HepG2 (cell line): ENCODE data around the gene EPB41L1. TPM values are rescaled to one million over a fixed set of nuclear protein-coding genes. Genes with fewer than 3 reads are reported as not detected.

Source experiments
- AHDC1 ChIP-seq: sonication (generic); formaldehyde crosslinking; IDR thresholded peaks from 2 replicates; pipeline ENCODE4 v1.5.1; 2020; ENCODE audit warnings: mild to moderate bottlenecking, missing genetic modification reagents, borderline replicate concordance
- ARHGAP35 ChIP-seq: sonication (generic); formaldehyde crosslinking; IDR thresholded peaks from 2 replicates; pipeline ENCODE4 v1.9.0; 2022; ENCODE audit warnings: mild to moderate bottlenecking, inconsistent platforms, moderate library complexity, missing genetic modification reagents, borderline replicate concordance
- ARID4A ChIP-seq: sonication (generic); formaldehyde crosslinking; IDR thresholded peaks from 2 replicates; pipeline ENCODE4 v1.5.0; 2020; ENCODE audit warnings: mild to moderate bottlenecking, missing genetic modification reagents, borderline replicate concordance
- HDAC6 ChIP-seq: fragments of 200-600 bp; sonication (generic); IDR thresholded peaks from 2 replicates; pipeline ENCODE4 v1.7.0; 2017; ENCODE audit warnings: mild to moderate bottlenecking, antibody characterized with exemption, low read length, low read depth
- HMGXB4 ChIP-seq, 2 experiments: sonication (generic) in 1 of 2; formaldehyde crosslinking in 1 of 2; IDR thresholded peaks; 2 replicates each; pipeline versions ENCODE4 v1.4.0 to v1.6.1; 2018 to 2020; ENCODE audit warnings: missing genetic modification reagents in 2 of 2, borderline replicate concordance in 1 of 2, low read depth in 1 of 2, mild to moderate bottlenecking in 1 of 2, missing biosample characterization in 1 of 2
- JARID2 ChIP-seq: sonication (generic); formaldehyde crosslinking; IDR thresholded peaks from 2 replicates; pipeline ENCODE4 v1.8.1; 2023; ENCODE audit warnings: missing genetic modification reagents, inconsistent platforms; ENCODE audit not compliant: insufficient replicate concordance
- RFX5 ChIP-seq: IDR thresholded peaks from 2 replicates; pipeline ENCODE4 v1.6.1; 2011; ENCODE audit warnings: low read depth, low read length, improper control_type of control experiment
- STAG1 ChIP-seq: sonication (generic); formaldehyde crosslinking; IDR thresholded peaks from 2 replicates; pipeline ENCODE4 v1.4.0; 2020; ENCODE audit warnings: missing genetic modification reagents
- UBTF ChIP-seq: sonication (generic); formaldehyde crosslinking; IDR thresholded peaks from 2 replicates; pipeline ENCODE4 v1.4.0; 2020; ENCODE audit warnings: mild to moderate bottlenecking, missing genetic modification reagents
- ZNF235 ChIP-seq: sonication (generic); formaldehyde crosslinking; IDR thresholded peaks from 2 replicates; pipeline ENCODE4 v1.8.1; 2023; ENCODE audit warnings: mild to moderate bottlenecking, missing genetic modification reagents, borderline replicate concordance
- ZNF256 ChIP-seq: sonication (generic); formaldehyde crosslinking; conservative IDR thresholded peaks from 2 replicates; pipeline ENCODE4 v1.4.0; 2020; ENCODE audit warnings: missing genetic modification reagents
- ZNF264 ChIP-seq: sonication (generic); formaldehyde crosslinking; IDR thresholded peaks from 2 replicates; pipeline ENCODE4 v1.4.0; 2020; ENCODE audit warnings: missing genetic modification reagents
- ZNF792 ChIP-seq: IDR thresholded peaks from 2 replicates; pipeline ENCODE4 v1.6.1; 2016
- polyA plus RNA-seq, 8 experiments: library from polyadenylated mRNA; depleted of rRNA in 3 of 8; stranded (reverse) in 7 of 8; unstranded in 1 of 8; fragments of >200 nt; fragmentation: Illumina TruSeq in 4 of 8; extraction: Trizol in 4 of 8; gene quantifications; 2 replicates each; pipeline versions ENCODE4 v1.2.1 to v1.2.3, GENCODE V29; 2011 to 2016; ENCODE audit warnings: low read depth in 4 of 8, missing spikeins in 1 of 8, mixed read lengths in 1 of 8; ENCODE audit not compliant: insufficient read depth in 1 of 8
- total RNA-seq, 5 experiments: library from RNA; depleted of rRNA; stranded (reverse); fragments of >200 nt; fragmentation: Illumina TruSeq; extraction: Trizol; gene quantifications; 2 replicates each; pipeline ENCODE4 v1.2.3, GENCODE V29; 2016; ENCODE audit warnings: low read depth in 1 of 5

EPB41L1 gene
- total and polyA plus RNA-seq, 2 of the 13 experiments (the other 11 are each of a cell fraction or from before 2014, with no cell fraction given): 16.7 to 39.0 TPM

- TF ChIP-seq UBTF (peak; percentile 52), AHDC1 (CRISPR knock-in tag) (no peak), ZNF235 (CRISPR knock-in tag) (no peak), ARHGAP35 (CRISPR knock-in tag) (no peak), JARID2 (CRISPR knock-in tag) (no peak), RFX5 (peak; percentile 3; the same call in 1 of the 2 replicates), HDAC6 (no peak), ARID4A (peak; percentile 82; the same call in 1 of the 2 replicates), HMGXB4 (CRISPR knock-in tag; IDR thresholded peaks at IDR 0.05; ENCODE audit: borderline replicate concordance in 1 of 2, low read depth in 1 of 2) (peak; percentile 30 to 65; a peak in 3 of 4 replicates), ZNF792 (no peak), STAG1 (CRISPR knock-in tag) (no peak; the same call in 1 of the 2 replicates), ZNF256 (CRISPR knock-in tag) (no peak), ZNF264 (no peak)
Observed at GRCh38 chr20:36153736-36154699, 522 bp upstream of the EPB41L1 start (continued).
